ENCODE measurements around the gene ONECUT2.

ONECUT2 gene

GRCh38 chr18:57533006-57533867 lies 98.1 kb downstream of the ONECUT2 start:
- no peak for DNase-seq

GRCh38 chr18:57533868-57534510 lies 98.8 kb downstream of the ONECUT2 start:
- no peak for DNase-seq

DNA sequence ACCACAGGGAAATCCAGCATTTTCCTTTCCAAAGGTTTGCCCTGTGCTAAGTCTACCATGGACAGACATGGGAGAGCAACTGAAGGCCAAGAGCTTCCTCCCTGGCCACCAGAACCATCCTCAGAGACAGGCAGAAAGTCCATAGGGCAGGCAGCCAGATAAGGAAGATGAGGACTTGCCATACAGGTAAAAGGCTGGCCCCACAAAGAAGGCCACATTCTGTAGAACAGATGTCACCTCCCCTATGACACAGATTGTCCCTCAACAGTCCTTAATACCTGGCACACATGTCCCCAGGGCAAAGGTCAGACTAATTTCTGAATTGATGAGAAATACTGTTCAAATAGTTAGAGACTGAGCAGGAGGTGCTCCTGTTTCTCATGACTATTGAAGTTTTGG lies 99.3 kb downstream of the ONECUT2 start:
- no peak for DNase-seq

- no peak for DNase-seq
Measured at GRCh38 chr18:57538614-57539013, 103.4 kb downstream of the ONECUT2 start.

DNA sequence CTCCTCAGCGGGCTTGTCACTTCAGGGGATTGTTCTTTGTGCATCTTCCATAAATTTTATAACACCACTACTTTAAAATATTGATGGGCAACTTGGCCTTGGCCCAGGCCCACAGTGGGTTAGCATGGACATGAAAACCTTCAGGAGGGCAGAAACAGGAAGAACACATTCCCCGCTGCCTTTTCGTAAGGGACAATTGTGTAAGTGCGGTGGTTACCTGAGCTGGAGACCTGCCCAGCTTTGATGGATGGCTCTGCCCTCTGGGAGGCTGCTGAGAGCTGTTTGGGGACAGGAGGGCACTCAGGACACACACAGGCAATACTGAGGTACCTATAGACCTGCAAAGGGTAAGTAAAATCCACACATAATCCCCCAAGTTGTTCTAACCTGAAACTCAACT lies 104.5 kb downstream of the ONECUT2 start:
- DNase-seq: no peak

Measured in hematopoietic multipotent progenitor cell treated with erythropoietin and hydrocortisone succinate and interleukin-3 and kit ligand, for 8 days (in vitro differentiated cells).